Hematopoietic multipotent progenitor cell treated with erythropoietin and hydrocortisone succinate and interleukin-3 and kit ligand, for 17 days (in vitro differentiated cells): ENCODE results near the gene SUN1.
"Not testable (repeated sequence)": the region's sequence is repeated elsewhere in the genome, so short reads cannot be mapped to it uniquely, and the experiment has no call there.

ENCODE experiments used
- DNase-seq: peaks from one replicate; pipeline ENCODE4 v3.0.0-alpha.2; 2015; ENCODE audit warnings: low spot score

Gene SUN1

DNA sequence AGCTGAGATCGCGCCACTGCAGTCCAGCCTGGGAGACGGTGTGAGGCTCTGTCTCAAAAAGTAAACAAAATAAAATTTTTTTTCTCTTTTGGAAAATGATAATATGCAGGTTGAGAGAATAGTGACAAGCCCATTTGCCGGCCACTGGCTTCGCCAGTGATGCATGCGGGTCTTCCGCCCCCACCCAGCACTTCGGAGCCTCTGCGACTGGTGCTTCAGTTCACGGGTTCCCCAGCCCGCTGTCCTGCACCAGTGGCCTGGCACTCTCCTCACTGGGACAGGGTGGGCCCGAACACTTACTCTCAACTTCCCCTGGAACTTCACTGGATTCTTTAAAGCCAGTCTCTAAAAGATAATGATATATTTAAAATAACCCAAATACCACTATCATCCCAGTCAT is 2.7 kb downstream of the SUN1 start:
- no peak for DNase-seq

DNA sequence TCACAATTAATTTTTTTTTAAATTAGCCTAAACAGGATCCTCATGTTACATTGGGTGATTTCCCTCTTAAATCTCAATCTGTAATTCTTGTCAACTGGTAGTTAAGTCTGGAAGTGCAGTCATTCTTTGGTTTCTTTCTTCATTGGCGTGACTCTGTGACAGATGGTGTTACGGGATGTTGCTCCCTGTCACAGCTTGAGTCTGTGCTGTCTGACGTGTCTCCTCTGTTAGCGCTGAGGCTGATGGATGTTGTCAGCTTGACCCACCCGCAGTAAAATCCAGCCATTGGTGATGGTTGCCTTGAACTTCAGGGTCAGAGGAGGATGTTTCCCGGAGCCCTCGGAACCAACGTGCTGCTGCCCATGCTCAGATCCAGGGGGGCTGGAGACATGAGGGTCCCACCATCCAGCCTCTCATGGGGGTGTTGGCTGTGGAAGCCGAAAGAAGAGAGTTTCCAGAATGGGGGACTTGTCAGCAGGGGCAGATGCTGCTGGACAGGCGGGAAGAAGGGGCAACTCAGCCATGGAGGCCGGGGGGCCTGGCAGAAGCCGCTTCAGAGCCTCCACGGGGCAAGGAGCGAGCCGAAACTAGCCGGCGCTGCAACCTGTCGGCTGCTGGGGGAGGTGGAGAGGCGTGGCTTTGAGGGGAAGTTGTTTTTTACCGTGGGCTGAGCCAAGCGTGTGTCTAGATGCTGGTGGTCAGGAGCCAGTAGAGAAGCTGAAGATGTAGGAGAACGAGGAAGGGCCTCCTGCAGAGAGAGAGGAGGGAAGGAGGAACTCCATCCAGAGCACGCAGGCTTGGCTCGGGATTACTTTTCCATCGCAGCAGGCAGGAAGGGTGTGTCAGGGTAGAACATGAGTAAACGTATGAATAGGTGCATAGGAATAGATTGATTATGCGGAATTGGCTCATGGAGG is 3.5 kb downstream of the SUN1 start:
- DNase-seq, result no peak

DNA sequence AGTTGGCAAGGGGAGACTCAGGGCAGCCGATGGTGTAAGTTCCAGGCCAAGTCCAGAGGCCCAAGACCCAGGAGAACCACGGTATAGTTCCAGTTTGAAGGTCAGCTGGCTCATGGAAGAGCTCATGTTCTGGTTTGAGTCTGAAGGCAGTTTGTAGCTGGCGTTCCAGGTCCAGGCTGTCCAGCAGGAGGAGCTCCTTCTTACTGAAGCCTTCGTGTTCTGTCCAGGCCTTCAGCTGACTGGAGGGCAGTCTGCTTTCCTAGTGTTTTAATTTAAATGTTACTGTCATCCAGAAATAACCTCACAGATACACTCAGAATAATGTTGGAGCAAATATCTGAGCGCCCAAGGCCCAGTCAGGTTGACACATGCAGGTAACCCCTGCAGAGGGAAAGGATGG is 4.2 kb downstream of the SUN1 start:
- peak; percentile 57 for DNase-seq

DNA sequence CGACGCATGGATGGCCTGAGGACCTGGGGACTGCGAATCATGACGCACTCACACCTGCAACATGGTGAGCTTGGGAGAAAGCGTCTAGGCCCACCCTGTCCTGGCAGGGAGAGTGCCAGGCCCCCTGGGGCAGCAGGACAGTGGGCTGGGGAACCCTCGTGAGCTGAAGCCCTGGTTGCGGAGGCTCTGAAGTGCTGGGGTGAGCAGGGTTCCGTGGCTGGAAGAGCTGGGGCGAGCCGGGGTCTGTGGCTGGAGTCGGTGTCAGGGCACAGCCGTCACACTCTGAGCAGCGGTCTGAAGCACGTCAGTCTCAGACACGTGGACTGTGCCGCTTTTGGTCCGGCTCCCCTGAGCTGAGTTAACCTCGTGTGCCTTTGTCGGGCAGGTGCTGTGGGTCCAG is 4.7 kb downstream of the SUN1 start:
- no peak for DNase-seq

DNA sequence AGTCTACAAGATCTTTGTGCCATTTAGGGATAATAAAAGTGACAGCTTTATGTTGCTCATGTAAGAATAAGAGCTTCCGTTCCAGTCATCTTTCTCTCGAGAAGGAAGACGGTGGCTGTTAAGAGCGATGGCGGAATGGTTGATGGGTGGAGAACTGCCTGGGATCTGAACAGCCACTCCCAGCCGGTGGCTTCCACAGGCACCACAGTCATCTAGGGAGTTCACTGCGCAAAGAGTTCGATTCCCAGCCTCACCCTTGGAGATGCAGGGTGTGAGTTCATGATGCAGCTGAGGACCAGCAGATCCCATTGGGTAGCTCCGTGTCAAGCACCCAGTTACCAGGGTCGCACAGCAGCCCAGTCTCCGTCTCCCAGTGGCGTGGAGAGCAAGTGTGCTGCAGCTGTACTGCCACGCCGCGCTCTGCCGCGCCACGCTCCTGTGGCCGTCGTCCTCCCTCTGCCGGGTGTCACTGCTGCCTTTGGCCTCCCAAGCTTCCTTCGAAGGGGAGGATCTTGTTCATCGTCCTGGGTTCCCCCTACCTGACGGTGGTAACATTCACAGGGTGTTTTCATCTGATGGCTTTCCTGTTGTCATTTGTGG is 7.8 kb downstream of the SUN1 start:
- DNase-seq, result no peak

GRCh38 chr7:841943-842342 is 9.7 kb downstream of the SUN1 start:
- no peak for DNase-seq

DNA sequence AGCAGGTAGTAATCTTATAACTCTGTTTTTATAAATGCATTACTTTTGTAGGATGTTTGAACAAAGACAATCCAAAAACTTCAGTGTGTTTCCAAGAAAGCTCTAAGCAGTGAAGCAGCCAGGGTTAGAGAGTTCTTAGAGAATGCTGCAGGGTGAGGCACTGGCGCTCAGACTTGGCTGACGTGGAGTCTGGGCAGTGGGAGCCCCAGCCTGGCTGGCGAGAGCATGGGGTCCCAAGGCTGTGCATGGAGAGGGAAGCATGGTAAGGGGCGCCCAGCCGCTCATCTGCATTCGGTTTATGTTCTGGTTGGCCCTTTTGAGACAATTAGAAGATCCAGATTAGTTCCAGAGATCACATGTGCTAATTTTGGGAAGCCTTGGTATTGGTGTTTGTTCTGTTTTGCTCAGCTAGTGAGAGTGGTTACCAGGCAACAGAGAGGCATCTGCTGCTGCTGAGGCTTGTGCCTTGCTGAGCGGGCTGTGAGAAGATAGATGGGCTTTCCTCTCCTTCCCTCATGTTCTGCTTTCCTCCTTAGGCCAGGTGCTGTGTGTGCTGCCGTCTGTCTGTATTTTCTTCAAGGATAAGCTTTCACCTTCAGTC is 10.3 kb downstream of the SUN1 start:
- no peak for DNase-seq

DNA sequence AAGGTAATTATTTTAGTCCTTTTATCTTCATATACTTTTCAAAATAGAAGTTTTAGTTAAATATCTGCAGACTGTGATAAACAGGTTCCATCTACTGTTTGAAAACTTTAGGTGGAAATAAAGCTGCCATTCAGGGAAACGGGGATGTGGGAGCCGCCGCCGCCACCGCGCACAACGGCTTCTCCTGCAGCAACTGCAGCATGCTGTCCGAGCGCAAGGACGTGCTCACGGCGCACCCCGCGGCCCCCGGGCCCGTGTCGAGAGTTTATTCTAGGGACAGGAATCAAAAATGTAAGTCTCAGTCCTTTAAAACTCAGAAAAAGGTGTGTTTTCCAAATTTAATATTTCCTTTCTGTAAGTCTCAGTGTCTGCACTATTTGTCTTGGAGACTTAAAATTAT is 11.0 kb downstream of the SUN1 start:
- DNase-seq, result no peak

GRCh38 chr7:844043-844442 is 11.8 kb downstream of the SUN1 start:
- DNase-seq, result no peak

GRCh38 chr7:844514-844913 is 12.2 kb downstream of the SUN1 start:
- DNase-seq, result no peak

GRCh38 chr7:845091-845490 is 12.8 kb downstream of the SUN1 start:
- DNase-seq, result no peak

GRCh38 chr7:845731-846130 is 13.5 kb downstream of the SUN1 start:
- no peak for DNase-seq

DNA sequence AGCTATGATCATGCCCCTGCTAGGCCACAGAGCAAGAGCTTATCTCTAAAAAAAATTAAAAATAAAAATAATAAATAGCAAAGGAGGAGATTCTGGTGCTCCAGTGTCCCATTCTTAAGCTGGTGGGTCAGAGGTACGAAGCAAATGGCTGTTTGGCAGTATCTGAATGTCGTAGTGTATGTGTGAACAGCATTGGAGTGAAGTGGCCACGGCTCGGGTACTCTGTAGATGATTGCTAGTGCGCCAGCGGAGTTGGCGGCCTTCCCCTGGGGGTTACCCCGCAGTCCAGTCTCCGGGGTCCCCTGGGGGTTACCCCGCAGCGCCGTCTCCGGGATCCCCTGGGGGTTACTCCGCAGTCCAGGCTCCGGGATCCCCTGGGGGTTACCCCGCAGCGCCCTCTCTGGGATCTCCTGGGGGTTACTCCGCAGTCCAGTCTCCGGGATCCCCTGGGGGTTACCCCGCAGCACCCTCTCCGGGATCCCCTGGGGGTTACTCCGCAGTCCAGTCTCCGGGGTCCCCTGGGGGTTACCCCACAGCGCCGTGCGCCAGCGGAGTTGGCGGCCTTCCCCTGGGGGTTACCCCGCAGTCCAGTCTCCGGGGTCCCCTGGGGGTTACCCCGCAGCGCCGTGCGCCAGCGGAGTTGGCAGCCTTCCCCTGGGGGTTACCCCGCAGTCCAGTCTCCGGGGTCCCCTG is 14.8 kb downstream of the SUN1 start:
- DNase-seq, result not testable (repeated sequence)

DNA sequence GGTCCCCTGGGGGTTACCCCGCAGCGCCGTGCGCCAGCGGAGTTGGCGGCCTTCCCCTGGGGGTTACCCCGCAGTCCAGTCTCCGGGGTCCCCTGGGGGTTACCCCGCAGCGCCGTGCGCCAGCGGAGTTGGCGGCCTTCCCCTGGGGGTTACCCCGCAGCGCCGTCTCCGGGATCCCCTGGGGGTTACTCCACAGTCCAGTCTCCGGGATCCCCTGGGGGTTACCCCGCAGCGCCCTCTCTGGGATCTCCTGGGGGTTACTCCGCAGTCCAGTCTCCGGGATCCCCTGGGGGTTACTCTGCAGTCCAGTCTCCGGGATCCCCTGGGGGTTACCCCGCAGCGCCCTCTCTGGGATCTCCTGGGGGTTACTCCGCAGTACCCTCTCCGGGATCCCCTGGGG is 15.5 kb downstream of the SUN1 start:
- not testable (repeated sequence) for DNase-seq

- no peak for DNase-seq
Measured at GRCh38 chr7:849145-849544, 16.9 kb downstream of the SUN1 start.

- DNase-seq, result no peak
Measured at GRCh38 chr7:849781-850180, 17.5 kb downstream of the SUN1 start.

DNA sequence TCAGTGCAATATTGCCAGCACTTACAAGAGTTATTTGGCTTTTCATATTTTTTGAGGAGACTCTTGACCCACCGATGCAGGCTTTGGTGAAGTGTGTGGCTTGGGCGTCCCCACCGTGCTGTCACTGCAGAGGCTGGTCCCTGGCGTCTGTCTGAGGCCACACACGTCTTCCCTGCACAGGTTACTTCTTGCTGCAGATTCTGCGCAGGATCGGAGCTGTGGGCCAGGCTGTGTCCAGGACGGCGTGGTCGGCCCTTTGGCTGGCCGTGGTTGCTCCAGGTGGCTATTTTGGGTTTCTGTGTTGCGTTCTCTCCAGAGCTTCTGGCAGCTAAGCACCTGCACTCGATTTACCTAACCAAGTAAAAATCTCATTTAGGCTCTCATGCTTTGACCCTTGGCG is 18.9 kb downstream of the SUN1 start:
- DNase-seq, result no peak

DNA sequence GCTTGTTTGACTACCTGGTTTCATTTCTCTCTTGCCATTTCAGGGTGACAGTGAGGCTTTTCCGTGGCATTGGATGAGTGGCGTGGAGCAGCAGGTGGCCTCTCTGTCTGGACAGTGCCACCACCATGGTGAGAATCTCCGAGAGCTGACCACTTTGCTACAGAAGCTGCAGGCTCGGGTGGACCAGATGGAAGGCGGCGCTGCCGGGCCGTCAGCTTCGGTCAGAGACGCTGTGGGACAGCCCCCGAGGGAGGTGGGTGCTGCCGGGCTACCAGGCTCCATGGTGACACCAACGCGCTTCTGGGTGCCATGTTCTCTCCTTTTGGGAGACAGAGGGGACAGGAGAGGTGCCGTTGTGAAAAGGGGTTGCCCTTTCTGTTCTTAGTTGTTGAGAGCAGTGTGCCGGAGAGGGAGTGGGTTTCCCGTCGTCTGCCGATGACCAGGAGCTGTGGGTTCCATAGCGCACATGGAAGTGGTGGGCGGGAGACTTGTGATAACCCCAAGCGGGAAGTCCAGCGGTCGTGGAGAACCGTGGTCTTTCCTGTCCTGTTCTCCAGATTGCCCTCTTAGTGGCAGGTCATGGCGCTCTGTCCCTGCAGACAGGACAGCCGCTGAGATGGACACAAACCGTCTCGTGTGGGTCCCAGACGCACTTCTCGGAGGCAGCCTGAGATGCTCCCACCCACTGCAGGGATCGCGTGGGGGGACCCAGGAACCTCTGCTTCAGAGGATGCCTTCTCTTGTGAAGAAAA is 21.3 kb downstream of the SUN1 start:
- DNase-seq, result no peak

DNA sequence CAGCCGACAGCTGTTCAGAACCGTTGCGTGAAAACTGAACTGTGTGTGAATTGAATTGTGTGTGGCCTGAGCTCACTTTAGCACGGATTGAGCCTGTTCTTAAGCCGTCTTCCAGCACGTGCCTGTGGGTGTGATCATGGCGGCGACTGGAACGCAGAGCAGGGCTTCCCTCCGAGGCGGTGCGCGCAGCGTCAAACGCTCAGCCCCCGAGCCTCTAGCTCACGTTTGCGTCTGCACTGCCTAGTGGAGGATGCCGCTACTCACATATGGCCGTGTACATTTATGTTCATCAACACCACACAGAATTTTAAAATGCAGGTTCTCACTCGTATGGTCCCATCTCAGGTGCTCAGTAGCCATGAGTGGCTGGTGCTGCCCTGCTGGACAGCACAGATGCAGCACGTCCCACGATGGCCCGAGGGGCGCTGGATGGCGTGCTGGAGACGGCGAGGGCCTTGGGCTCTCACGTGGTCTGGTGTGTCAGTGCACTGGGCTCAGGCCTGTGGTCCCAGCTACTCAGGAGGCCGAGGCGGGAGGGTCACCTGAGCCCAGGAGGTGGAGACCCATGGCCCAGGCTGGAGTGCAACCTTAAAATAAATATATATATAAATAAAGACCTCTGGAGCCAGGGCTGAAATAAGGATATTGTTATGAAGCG is 22.0 kb downstream of the SUN1 start:
- DNase-seq, result no peak

DNA sequence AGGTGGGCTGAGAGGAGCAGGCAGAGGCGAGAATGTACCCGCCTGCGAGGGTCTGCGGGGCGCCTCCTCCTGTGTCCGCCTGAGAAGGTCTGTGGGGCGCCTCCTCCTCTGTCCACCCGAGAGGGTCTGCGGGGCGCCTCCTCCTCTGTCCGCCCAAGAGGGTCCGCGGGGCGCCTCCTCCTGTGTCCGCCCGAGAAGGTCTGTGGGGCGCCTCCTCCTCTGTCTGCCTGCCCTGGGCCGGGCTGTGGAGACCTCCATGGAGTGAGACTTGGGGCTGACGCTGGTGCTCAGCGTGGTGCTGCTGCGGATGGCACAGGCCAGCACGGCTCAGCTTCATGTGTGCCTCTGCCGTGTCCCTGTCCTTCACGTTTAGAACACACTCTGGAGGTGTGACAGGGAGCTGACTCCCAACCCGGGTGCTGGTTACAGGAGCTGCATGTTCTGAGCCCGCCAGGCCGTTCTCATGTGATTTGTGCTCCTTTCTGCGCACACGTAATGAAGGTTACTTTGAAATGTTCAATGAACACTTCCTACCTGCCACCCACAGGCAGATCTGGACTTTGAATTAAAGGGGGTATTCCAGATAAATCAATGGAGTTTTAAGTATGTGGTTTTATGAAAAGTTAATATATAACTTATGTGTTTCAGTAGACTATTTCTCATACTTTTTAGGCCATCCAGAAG is 23.6 kb downstream of the SUN1 start:
- DNase-seq, result no peak
